Chondrocyte (in vitro differentiated cells): ENCODE measurements around the gene SLC9A9. TPM values are rescaled to one million over a fixed set of nuclear protein-coding genes. Genes with fewer than 3 reads are reported as not detected.
"Not testable (repeated sequence)": the region's sequence is repeated elsewhere in the genome, so short reads cannot be mapped to it uniquely, and the experiment has no call there.

Source experiments
- DNase-seq: peaks from one replicate; pipeline ENCODE4 v3.0.0; 2021; ENCODE audit warnings: mixed read lengths, low spot score
- H3K27ac Mint-ChIP-seq: one replicate; pipeline ENCODE4 v1.8.0; 2021; ENCODE audit warnings: mild to moderate bottlenecking, moderate library complexity, mixed read lengths; ENCODE audit not compliant: unreplicated experiment
- H3K27me3 Mint-ChIP-seq: 2 replicates; pipeline ENCODE4 v1.8.0; 2021; ENCODE audit warnings: low read depth, mixed read lengths
- H3K36me3 Mint-ChIP-seq: 2 replicates; pipeline ENCODE4 v1.8.0; 2021; ENCODE audit warnings: low read depth, mixed read lengths
- H3K4me1 Mint-ChIP-seq: 2 replicates; pipeline ENCODE4 v1.8.0; 2021; ENCODE audit warnings: low read depth, mild to moderate bottlenecking, mixed read lengths
- H3K4me3 Mint-ChIP-seq: one replicate; pipeline ENCODE4 v1.8.0; 2021; ENCODE audit warnings: mild to moderate bottlenecking, moderate library complexity, mixed read lengths; ENCODE audit not compliant: unreplicated experiment
- H3K9me3 Mint-ChIP-seq: 2 replicates; pipeline ENCODE4 v1.8.0; 2021; ENCODE audit warnings: low read depth, mixed read lengths
- CTCF ChIP-seq: fragments of 200-600 bp; sonication (generic); IDR thresholded peaks from 2 replicates; pipeline ENCODE4 v1.5.0; 2021; ENCODE audit warnings: antibody characterized with exemption, mild to moderate bottlenecking, moderate library complexity
- total RNA-seq: library from RNA; stranded (reverse); gene quantifications from 3 replicates; pipeline ENCODE4 v1.2.1, GENCODE V29; 2021

Gene SLC9A9
- total RNA-seq, 1 donor from 2014 or later, result 2.6 TPM

- H3K27me3 Mint-ChIP-seq, result no peaks in the 10 kb centered on the region
- H3K9me3 Mint-ChIP-seq, result no peaks in the 10 kb centered on the region
Measured at GRCh38 chr3:143433787-143434378, 414.4 kb downstream of the SLC9A9 start.

GRCh38 chr3:143431298-143431697 is 417.0 kb downstream of the SLC9A9 start:
- H3K9me3 Mint-ChIP-seq, H3K27ac Mint-ChIP-seq, H3K36me3 Mint-ChIP-seq, H3K4me1 Mint-ChIP-seq, H3K4me3 Mint-ChIP-seq, H3K27me3 Mint-ChIP-seq, DNase-seq: not testable (repeated sequence)

More at GRCh38 chr3:143433787-143434378, 414.4 kb downstream of the SLC9A9 start:
- peaks cover 3% of the 10 kb centered on the region for H3K4me1 Mint-ChIP-seq
- no peak overlapping the region for H3K27ac Mint-ChIP-seq
- peak; percentile 72 for TF ChIP-seq CTCF
- no peak for DNase-seq
- H3K4me3 Mint-ChIP-seq, result no peak overlapping the region
- H3K36me3 Mint-ChIP-seq, result peaks cover 2% of the 10 kb centered on the region

GRCh38 chr3:143430568-143430967 is 417.7 kb downstream of the SLC9A9 start:
- H3K36me3 Mint-ChIP-seq, result no peaks in the 10 kb centered on the region
- no peaks in the 10 kb centered on the region for H3K9me3 Mint-ChIP-seq
- H3K27ac Mint-ChIP-seq, result no peak overlapping the region
- no peak for TF ChIP-seq CTCF
- no peaks in the 10 kb centered on the region for H3K27me3 Mint-ChIP-seq
- H3K4me3 Mint-ChIP-seq, result no peak overlapping the region
- H3K4me1 Mint-ChIP-seq, result peaks cover 9% of the 10 kb centered on the region
- no peak for DNase-seq

DNA sequence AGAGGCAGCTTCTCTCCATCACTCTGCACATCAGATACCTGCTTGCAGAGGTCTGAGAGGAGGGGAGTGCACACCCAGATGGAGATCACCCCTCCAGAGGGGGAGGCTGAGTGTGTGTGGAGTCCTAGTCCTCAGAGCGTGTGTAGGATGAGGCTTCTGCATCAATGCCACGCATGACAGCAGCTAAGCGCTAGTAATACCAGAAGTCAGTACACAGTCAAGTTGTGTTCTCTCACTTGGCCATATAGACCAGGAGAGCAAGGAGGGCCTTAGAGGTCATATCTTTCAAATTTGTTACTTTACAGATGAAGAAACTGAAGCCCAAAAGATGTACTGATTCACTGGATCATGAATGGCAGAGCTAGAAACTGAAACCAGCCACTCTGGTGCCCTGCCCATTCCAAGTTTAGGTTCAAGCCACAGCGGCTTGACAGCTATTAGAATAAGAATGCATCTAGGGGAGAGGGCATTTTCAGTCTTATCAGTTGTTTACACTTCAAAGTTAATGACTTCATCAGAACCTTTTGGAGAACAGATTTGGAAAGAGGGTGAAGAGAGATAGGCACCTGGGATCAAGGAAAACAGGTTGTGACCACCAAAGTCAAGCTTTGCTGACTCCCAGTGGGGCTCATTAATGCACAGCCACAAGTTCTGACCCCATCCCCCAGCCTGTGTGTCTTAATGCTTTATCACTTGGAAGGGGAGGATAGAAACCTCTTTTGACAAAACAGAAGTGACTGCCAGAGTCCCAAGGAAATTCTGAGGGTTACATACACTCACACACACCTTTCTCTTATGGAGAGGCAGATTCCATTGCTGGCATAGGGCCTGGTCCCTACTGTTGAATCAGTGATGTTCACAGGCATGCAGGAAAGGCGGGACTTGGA is 418.4 kb downstream of the SLC9A9 start:
- Mint-ChIP-seq H3K4me3 (no peak overlapping the region), H3K4me1 (peaks cover 9% of the 10 kb centered on the region), H3K9me3 (peaks cover 1% of the 10 kb centered on the region), H3K27ac (no peak overlapping the region), H3K27me3 (no peaks in the 10 kb centered on the region), H3K36me3 (no peaks in the 10 kb centered on the region)
- DNase-seq, result no peak
- no peak for TF ChIP-seq CTCF

DNA sequence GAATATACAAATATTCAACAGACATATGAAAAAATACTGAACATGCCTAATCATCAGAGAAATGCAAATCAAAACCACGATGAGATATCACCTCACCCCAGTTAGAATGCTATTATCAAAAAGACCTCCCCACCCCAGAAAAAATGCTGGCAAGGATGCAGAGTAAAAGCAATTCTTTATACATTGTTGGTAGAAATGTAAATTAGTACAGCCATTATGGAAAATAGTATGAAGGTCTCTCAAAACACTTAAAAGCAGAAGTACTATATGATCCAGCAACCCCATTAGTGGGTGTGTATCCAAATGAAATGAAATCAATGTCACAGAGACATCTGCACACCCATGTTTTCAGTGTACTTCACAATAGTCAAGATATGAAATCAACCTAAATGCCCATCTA is 420.0 kb downstream of the SLC9A9 start:
- H3K27me3 Mint-ChIP-seq, result no peaks in the 10 kb centered on the region
- H3K4me3 Mint-ChIP-seq, result no peak overlapping the region
- H3K4me1 Mint-ChIP-seq, result peaks cover 14% of the 10 kb centered on the region
- no peak for DNase-seq
- H3K27ac Mint-ChIP-seq, result no peak overlapping the region
- peaks cover 2% of the 10 kb centered on the region for H3K9me3 Mint-ChIP-seq
- no peak for TF ChIP-seq CTCF
- no peaks in the 10 kb centered on the region for H3K36me3 Mint-ChIP-seq
